Measurements from ENCODE around the gene PHACTR2. TPM values are rescaled to one million over a fixed set of nuclear protein-coding genes. Genes with fewer than 3 reads are reported as not detected.

PHACTR2 gene
- total RNA-seq, 1 experiment from 2014 or later: 27.6 TPM

GRCh38 chr6:143727035-143727434 lies 49.3 kb downstream of the PHACTR2 start (continued):
- no peak for TF ChIP-seq ZBTB33 (IDR thresholded peaks at IDR 0.05; ENCODE audit: extremely low read depth, insufficient replicate concordance, low read length)

DNA sequence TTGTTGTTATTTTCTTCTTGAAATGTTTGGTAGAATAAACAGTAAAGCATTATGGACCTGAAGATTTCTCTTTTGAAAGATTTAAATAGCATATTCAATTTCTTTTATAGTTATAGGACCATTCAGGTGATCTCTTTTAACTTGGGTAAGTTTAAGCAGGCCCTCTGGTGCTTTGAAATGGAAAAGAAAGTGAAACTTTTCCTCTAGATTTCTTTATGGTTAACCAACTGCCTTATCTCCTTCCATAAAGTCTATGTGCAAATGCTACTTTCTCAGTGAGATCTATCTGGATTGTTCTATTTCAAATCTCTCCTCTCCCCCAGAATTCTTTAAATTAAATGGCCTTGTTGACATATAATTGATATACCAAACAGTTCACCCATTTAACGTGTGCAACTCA lies 54.0 kb downstream of the PHACTR2 start:
- no peaks in the 10 kb centered on the region for H3K4me1 ChIP-seq (ENCODE audit: control insufficient read depth in 1 of 2, insufficient read depth in 2 of 2, low read length in 2 of 2)
- no peaks in the 10 kb centered on the region for H3K27me3 ChIP-seq (ENCODE audit: insufficient read depth, low read length)
- H3K9me3 ChIP-seq (ENCODE audit: control insufficient read depth in 1 of 2, insufficient read depth in 1 of 2, low read depth in 1 of 2, low read length in 2 of 2): no peaks in the 10 kb centered on the region
- no peak overlapping the region for H2AFZ ChIP-seq (ENCODE audit: low read depth, low read length, poor library complexity, severe bottlenecking)
- H3K36me3 ChIP-seq (ENCODE audit: control insufficient read depth in 1 of 2, insufficient read depth in 2 of 2, low read length in 2 of 2): no peaks in the 10 kb centered on the region
- ATAC-seq (no peak), DNase-seq (ENCODE audit: low read depth, low spot score) (no peak)
- H3K9ac ChIP-seq (ENCODE audit: low read length): no peak overlapping the region
- no peaks in the 10 kb centered on the region for H4K20me1 ChIP-seq (ENCODE audit: insufficient read depth)
- intact Hi-C loops (cut with micrococcal nuclease): no loop called here
- ChIA-PET RAD21 (ENCODE audit: low non-redundant PET in 1 of 2, low total read pairs in 2 of 2, uncharacterized antibody in 2 of 2, unreplicated experiment in 2 of 2) (no interaction called here), CTCF (no interaction called here), POLR2A (no interaction called here)
- no peak overlapping the region for H3K27ac ChIP-seq (ENCODE audit: low read depth, low read length)
- H3K79me2 ChIP-seq (ENCODE audit: insufficient read depth, low read length): no peaks in the 10 kb centered on the region
- 0 out of 2 replicates have a peak, but pooled peaks have one; percentile 7 for TF ChIP-seq RAD21 (IDR thresholded peaks at IDR 0.05; ENCODE audit: low read depth)
- TF ChIP-seq MAX (IDR thresholded peaks at IDR 0.05): no peak
- no TSS peak for BruUV-seq (replicated peaks)
- H3K4me3 ChIP-seq (replicated peaks in 1 of 2; ENCODE audit: low read depth in 1 of 2, low read length in 2 of 2): no peak overlapping the region
- no peak overlapping the region for H3K4me2 ChIP-seq (ENCODE audit: low read length)
- no peaks in the 10 kb centered on the region for H3K9me2 ChIP-seq (ENCODE audit: insufficient read depth)

DNA sequence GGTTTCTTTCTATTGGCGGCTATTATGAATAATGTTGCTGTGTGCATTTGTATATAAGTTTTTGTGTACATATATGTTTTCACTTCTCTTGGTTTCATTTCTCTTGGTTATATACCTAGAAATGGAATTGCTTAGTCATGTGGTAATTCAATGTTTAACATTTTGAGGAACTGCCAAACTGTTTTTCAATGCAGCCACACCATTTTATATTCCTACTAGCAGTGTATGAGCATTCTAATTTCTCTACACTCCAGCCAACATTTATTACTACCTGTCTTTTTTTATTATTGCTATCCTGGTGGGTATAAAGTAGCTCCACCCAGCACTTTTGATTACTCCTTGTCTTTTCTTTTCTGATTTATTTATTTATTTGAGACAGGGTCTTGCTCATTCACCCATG lies 54.8 kb downstream of the PHACTR2 start:
- no peak overlapping the region for H3K9ac ChIP-seq (ENCODE audit: low read length)
- no peak overlapping the region for H2AFZ ChIP-seq (ENCODE audit: low read depth, low read length, poor library complexity, severe bottlenecking)
- no peaks in the 10 kb centered on the region for H3K9me3 ChIP-seq (ENCODE audit: control insufficient read depth in 1 of 2, insufficient read depth in 1 of 2, low read depth in 1 of 2, low read length in 2 of 2)
- no peak overlapping the region for H3K4me2 ChIP-seq (ENCODE audit: low read length)
- H3K27ac ChIP-seq (ENCODE audit: low read depth, low read length): no peak overlapping the region
- H3K4me3 ChIP-seq (replicated peaks in 1 of 2; ENCODE audit: low read depth in 1 of 2, low read length in 2 of 2): no peak overlapping the region
- H3K79me2 ChIP-seq (ENCODE audit: insufficient read depth, low read length): no peaks in the 10 kb centered on the region
- no peaks in the 10 kb centered on the region for H3K36me3 ChIP-seq (ENCODE audit: control insufficient read depth in 1 of 2, insufficient read depth in 2 of 2, low read length in 2 of 2)
- no peaks in the 10 kb centered on the region for H4K20me1 ChIP-seq (ENCODE audit: insufficient read depth)
- ATAC-seq: no peak
- RAD21 ChIA-PET (ENCODE audit: low non-redundant PET in 1 of 2, low total read pairs in 2 of 2, uncharacterized antibody in 2 of 2, unreplicated experiment in 2 of 2): no interaction called here
- H3K4me1 ChIP-seq (ENCODE audit: control insufficient read depth in 1 of 2, insufficient read depth in 2 of 2, low read length in 2 of 2): no peaks in the 10 kb centered on the region
- BruUV-seq (replicated peaks): no TSS peak
- H3K27me3 ChIP-seq (ENCODE audit: insufficient read depth, low read length): no peaks in the 10 kb centered on the region
- POLR2A ChIA-PET: no interaction called here
- H3K9me2 ChIP-seq (ENCODE audit: insufficient read depth): no peaks in the 10 kb centered on the region
- no peak for DNase-seq (ENCODE audit: low read depth, low spot score)
- CTCF ChIA-PET: no interaction called here
- intact Hi-C loops (cut with micrococcal nuclease): no loop called here
- no peak for TF ChIP-seq FOSL1 (IDR thresholded peaks at IDR 0.05; ENCODE audit: low read depth)
- TF ChIP-seq, protein P1, sequence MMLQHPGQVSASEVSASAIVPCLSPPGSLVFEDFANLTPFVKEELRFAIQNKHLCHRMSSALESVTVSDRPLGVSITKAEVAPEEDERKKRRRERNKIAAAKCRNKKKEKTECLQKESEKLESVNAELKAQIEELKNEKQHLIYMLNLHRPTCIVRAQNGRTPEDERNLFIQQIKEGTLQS (IDR thresholded peaks at IDR 0.05): no peak
- TF ChIP-seq EZH2phosphoT487 (IDR thresholded peaks at IDR 0.05; ENCODE audit: borderline replicate concordance): no peak
- no peak for TF ChIP-seq SRF (IDR thresholded peaks at IDR 0.05; ENCODE audit: low read depth)
- TF ChIP-seq JUND (IDR thresholded peaks at IDR 0.05): no peak
- no peak for TF ChIP-seq ELF1 (IDR thresholded peaks at IDR 0.05; ENCODE audit: borderline replicate concordance, low read depth)
- no peak for TF ChIP-seq ZBTB33 (IDR thresholded peaks at IDR 0.05; ENCODE audit: extremely low read depth, insufficient replicate concordance, low read length)
- no peak for TF ChIP-seq REST (IDR thresholded peaks at IDR 0.05; ENCODE audit: low read depth)
- TF ChIP-seq POLR2AphosphoS5 (IDR thresholded peaks at IDR 0.05; ENCODE audit: low read depth, low read length): no peak
